Erythroblast (primary cell): Measurements from ENCODE around the gene NEIL3.

ENCODE experiments used
- DNase-seq, 2 experiments: peaks; one replicate each; lab custom pipeline; 2025; lab: John Stamatoyannopoulos, UW
- GATA1 ChIP-seq: IDR thresholded peaks from 2 replicates; pipeline ENCODE4 v1.6.1; 2011; ENCODE audit warnings: low read depth, mild to moderate bottlenecking, control low read depth, low read length, moderate library complexity
- POLR2A ChIP-seq: IDR thresholded peaks from 2 replicates; pipeline ENCODE4 v1.6.1; 2011; ENCODE audit warnings: mild to moderate bottlenecking, low read length

Gene NEIL3

DNA sequence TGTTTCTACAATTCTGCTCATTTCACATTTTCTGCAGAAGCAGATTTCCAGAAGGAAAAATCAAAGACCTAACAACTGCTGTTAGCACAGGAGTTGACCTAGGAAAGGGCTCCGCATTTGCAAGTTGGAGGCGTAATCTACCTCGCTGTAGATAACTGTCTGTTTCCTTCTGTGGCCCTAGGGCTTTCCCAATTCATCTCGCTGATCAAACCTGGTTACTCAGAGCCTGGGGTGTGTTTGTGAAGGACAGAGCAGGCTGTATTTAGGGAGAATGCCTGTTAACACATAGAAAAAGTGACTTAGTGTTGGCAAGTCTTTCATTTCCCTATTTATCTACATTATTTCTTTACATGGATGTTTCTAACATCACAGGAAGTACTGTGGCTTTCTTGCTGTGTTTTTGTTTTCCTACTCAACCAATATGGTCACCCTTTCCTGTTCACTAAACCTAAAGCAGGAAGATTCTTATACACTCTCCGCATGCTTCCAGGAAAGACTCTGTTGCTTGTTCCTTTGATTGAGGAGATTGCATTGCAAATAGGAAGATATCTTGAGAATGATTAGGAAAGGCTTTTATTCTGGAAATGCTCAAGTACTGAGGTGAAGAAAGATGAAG, 92.1 kb downstream of the NEIL3 start:
- TF ChIP-seq GATA1 (no peak), POLR2A (no peak)
- no peak for DNase-seq

DNA sequence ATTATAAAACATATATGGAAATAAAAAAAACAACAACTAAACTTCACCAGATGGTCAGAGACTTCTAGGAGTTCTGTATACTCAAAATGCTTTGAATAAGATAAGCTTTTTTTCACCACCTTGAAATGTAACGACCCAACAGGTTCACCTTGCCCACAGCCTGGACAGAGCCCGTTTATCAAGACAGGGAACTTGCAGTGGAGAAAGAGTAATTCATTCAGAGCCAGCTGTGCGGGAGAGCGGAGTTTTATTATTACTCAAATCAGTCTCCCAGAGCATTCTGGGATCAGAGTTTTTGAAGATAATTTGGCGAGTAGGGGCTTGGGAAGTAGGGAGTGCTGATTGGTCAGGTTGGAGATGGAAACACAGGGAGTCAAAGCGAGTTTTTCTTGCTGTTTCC, 94.1 kb downstream of the NEIL3 start:
- TF ChIP-seq POLR2A: no peak
- no peak for TF ChIP-seq GATA1
- no peak for DNase-seq

DNA sequence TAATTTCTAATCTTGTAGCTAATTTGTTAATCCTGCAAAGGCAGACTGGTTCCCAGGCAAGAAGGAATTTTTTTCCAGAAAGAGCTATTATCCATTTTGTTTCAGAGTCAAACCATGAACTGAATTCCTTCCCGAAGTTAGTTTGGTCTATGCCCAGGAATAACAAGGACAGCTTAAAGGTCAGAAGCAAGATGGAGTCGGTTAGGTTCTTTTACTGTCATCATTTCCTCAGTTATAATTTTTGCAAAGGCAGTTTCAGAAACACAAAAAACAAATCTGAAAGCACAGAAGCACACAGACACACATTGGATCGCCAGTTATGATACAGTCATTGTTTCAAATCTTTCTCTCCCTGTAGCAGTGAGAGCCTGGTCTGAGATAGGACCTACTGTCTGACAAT, 94.7 kb downstream of the NEIL3 start:
- TF ChIP-seq GATA1 (no peak), POLR2A (no peak)
- no peak for DNase-seq

DNA sequence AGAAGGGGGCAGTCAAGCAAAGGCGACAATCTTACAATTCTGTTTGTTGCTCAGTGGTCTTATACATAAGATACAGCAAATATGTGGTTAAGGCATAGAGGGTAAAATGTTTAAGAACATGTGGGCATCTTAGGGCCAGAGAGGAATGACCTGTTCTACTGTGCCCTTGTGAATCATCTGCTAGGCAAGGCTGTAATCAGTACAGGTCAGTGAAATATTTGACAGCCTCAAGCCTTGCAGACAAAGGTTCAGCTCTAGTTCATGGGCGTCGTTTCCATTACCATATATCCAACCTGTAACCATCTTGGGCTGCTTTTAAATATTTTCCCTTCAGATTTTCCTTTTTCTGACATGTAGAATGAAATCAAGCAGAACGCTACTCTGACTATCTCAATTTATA, 95.3 kb downstream of the NEIL3 start:
- DNase-seq: no peak
- no peak for TF ChIP-seq POLR2A
- no peak for TF ChIP-seq GATA1

DNA sequence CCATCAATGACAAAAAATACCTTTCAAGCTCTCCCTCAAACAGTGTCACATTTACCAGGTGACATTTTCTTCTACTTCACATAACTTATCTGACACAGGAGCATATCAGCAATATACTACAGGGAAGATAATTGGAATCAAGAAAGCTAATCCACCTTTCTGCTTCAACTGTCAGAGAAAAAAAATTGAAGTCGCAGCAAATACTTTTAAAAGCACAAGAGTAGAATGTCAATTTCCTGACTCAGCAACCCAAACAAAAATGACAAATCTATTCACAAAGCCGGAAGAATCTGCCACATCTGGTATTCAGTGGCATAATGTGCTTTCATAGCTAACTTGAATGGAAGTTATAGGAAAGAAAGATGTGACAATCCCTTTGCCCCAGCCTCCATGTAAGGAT, 95.8 kb downstream of the NEIL3 start:
- TF ChIP-seq GATA1 (no peak), POLR2A (no peak)
- DNase-seq: no peak

DNA sequence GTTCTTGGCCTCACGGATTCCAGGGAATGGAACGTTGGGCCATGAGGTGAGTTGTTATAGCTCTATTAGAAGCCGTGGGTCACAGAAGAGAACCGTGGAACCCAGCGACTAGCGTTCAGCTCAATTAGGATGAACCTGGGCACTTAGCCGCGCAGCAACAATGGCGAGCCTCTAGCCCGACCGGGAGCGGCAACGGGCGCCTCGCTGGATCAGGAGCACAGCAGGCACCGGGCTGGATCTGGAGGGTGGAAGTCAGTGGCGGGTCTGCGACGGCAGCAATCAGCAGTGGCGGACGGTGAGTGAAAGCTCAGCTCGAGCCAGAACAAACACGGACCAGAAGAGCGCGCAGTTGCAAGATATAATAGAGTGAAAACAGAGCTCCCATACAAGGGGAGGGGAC, 98.3 kb downstream of the NEIL3 start:
- TF ChIP-seq GATA1 (no peak), POLR2A (no peak)

DNA sequence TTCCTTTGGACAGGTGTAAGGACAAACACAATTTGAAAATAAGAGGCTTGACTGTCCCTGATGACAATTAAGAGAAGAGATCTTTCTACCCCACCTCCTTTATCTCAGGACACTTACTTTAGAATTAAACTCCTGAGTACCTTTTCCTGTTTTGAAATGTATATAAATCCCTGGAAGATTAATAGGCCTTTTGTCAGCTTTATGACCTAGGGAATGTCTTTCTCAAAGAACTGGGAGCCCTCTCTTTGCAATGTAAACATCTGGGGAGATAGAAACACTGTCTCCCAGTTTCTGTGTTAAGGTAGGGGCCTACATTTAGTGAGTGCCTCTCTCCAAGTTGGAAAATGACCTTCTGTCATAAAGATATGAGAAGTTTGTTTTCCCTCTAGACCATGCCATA, 100.9 kb downstream of the NEIL3 start:
- no peak for DNase-seq
- TF ChIP-seq GATA1: no peak
- no peak for TF ChIP-seq POLR2A

More for the DNA sequence above, 98.3 kb downstream of the NEIL3 start:
- DNase-seq: no peak

DNA sequence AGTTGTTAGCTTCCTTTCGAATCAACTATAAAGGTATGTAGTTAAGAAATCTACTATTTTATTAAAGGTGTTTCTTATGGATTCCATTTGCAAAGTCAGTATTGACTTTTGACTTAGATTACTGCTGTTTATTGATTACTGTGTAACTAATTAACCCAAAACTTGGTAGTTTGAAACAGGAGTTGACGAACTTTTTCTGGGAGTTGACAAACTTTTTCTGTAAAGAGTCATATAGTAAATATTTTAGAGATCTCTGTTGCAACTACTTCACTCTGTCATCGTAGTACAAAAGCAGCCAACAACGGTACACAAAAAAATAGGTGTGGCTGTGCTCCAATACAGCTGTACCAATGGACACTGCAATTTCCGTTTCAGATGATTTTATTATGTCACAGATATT, 102.3 kb downstream of the NEIL3 start:
- DNase-seq: no peak

More for the DNA sequence above, 102.3 kb downstream of the NEIL3 start:
- no peak for TF ChIP-seq GATA1
- TF ChIP-seq POLR2A: no peak
